Suppressor macrophage treated with lipopolysaccharide for 4 hours (primary cell): Measurements from ENCODE around the gene FOXP4.

Source experiments
- DNase-seq: peaks from one replicate; pipeline ENCODE4 v3.0.0-alpha.2; 2020

FOXP4 gene

DNA sequence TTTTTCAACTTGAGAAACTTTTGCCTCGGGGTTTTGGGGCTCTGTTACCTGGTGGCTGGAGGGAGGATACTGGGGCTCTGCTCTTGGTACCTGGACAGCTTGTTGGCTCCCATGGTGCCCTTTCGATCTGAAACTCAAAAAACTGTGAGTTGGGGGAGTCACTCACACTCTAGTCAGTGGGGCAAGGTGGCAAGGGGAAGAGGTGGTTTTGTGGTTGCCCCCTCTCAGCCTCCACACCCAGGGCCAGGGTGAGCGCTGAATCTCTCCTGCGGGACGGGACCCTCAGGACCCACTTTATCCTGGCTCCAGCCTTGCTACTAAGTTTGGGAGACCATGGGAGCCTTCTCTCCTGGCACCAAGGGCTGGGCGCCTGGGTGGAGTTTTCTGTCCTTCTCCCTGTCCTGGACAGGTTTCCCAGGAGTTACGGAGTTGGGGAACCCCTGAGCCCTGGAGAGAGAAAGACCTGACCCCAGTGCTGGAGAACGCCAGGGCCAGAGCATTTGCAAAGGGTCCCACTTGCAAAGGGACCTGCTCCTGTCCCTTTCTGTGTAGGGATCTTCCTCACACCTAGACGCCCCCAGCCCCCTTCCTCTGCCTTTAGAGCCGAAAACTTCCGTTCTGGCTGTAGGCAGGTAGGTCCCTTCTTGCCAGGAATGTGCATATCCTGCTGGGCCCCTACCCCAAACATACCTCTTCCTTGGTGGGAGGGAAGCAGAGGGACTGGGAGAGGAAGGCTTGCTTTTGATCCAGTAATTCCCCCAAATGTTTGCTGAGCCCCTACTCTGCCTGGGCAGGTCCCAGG lies 2.9 kb downstream of the FOXP4 start:
- DNase-seq: no peak

DNA sequence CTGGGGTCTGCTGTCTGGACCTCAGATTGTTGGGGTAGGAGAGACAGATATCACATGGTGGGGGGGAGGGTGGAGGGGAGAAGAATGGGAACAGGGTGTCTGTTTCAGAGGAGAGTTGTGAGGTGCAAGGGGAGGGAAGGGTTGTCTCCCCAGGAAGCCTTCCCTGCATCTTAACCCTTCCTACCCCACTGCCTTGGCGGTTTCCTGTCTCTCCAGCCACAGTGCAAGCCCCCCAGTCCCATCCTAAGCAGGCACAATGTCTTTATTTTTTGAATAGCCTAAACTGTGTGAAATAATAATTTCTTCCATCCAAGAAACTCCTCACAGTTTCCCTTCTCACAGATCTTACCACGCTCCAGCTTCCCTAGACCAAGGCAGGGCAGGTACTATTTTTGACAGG lies 3.5 kb downstream of the FOXP4 start:
- DNase-seq: no peak

DNA sequence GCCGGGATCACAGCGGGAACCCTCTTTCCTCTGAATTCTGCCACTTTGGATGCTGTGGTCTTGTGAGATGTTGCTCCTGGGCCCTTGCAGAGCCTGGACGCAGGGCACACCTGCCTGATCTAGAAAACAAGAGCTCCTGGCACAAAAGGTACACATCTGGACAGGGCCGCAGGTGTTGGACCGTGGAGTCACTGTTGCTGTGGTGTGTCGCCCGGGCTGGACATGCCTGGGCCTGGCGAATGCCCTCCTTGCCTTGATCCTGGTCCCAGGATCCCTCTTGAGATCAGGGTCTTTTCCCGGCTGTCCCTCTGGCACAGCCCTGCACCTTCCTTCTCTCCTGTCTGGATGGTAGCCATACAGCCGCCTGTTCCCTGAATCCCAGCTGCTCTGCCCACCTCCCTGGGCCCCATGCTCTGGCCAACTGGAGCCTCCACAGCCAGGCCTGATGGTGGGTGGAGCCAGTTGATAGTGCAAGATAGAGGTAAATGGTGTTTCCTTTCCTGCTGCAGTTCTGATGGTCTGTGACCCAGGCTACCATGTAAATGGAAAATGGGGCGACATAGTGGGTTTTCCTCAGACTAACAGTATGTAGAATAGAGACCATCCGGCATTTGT lies 5.0 kb downstream of the FOXP4 start:
- no peak for DNase-seq

DNA sequence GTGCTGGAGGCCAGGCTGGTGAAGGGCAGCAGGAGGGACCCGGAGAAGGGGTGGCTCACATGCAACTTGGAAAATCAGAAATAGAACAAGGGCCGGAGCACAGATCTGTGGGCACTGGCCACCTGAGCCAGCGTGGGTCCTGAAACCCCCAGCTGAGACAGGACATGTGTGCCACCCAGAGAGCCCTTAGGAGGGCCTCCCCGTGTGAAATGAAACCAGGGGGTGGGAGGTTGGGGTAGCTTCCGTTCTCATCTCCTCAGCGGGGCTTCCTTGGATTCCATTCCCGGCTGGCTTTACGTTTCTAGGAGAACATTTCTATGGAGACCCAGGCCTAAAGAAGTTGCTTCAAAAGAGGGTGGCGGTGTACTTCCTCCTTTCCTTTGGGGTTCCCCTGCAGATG lies 5.7 kb downstream of the FOXP4 start:
- no peak for DNase-seq

DNA sequence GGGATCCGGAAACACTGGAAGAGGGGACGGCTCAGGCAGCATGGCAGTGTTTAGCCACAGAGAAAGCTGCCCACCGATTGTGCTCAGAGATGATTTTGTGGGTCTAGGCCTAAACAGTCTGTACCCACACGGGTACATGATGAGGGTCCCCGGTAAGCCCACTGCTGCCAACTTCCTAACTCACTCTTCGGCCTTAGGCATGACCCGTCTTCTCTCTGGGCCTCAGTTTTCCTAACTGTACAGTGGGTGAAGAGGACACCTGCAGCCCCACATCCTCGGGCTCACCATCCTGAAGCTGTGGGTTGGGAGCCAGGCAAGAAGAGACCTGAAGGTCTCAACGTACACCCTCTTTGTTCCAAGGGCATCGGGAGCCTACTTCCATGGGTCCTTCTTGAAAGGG lies 6.5 kb downstream of the FOXP4 start:
- no peak for DNase-seq

DNA sequence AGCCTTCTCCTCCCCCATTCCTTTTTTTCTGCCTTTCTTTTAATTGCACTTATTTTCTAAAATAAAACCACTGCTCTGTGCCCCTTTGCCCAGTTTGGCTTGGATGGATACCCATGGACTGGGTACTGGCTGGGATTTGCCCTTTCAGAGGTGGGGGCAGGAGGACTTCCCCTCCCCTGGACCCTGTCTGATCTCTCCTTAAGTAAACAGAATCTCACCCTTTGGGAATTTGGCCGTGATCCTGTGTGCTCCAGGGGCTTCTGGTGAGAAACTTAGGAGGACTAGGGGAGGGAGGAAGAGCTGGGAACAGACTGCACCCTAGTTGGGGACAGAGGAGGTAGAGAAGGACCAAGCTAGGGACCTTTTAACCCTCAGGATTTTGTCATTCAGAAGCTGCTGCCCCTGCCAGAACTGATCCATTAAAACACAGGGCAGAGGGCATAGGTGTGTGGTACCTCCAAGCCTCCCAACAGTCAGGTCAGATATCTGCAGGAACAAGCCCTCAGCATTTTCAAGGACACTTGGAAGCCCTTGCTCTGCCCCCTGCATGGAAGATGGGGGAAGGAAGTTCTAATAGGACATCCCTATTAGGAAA lies 7.3 kb downstream of the FOXP4 start:
- DNase-seq: no peak

DNA sequence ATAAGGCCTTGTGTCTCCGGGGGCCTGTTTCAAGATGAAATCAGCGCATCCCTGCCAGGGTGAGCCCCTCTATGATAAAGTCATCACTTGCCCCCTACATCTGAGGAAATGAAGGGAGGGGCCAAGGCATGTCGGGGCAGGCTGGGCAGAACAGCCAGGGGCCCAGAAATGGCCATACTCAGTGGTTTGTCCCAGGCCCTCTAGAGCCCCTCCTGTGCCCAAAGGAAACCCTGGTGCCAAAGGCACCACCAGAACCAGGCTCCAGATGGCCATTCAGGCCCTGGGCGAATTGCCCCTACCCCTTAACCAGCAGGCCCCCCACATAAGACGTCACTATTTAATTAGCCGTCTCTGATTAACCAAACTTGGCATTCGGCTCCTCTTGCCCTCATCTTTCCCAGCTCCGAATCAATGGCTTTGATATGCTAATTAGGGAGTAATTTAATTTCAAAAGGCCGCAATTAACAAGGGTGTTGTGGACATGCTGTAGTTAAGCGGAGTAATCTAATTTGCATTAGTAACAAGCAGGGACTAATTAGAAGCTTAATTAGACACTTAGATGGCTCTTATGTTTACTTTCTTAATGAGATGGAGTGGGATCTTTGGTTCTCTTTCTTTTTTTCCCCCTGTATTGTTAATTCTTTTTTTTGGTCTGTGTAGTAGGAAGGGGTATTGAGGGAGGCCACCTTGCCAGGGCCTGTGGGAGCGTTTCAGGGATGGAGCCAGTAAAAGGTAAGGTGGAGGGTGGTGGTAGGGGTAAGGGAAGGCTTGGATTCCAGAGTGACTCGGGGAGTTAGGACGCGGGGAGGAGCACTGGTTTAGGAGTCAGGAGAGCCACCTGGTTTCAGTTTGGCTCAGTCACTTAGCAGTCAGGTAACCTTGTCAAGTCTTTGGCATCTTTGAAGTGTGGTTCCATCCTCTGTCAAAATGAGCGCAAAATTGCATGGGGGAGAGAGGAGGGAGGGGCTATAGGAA lies 9.4 kb downstream of the FOXP4 start:
- DNase-seq: no peak

DNA sequence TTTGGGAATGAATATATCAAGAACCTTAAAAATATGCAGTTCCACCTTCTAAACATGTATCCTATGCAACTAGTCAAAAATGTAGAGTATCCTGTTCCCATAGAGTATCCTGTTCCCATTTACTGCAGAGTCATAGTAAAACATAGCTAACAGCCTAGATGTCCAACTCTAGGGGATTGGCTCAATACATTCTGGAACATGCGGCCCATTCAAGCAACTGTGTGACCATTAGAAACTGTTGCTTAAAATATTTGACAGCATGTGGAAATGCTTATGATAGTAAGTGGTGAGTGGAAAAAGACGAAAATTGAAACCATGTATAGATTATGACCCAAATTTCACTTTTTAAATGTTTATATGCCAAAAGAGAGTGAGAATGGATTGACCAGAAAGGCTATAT lies 11.2 kb downstream of the FOXP4 start:
- no peak for DNase-seq

DNA sequence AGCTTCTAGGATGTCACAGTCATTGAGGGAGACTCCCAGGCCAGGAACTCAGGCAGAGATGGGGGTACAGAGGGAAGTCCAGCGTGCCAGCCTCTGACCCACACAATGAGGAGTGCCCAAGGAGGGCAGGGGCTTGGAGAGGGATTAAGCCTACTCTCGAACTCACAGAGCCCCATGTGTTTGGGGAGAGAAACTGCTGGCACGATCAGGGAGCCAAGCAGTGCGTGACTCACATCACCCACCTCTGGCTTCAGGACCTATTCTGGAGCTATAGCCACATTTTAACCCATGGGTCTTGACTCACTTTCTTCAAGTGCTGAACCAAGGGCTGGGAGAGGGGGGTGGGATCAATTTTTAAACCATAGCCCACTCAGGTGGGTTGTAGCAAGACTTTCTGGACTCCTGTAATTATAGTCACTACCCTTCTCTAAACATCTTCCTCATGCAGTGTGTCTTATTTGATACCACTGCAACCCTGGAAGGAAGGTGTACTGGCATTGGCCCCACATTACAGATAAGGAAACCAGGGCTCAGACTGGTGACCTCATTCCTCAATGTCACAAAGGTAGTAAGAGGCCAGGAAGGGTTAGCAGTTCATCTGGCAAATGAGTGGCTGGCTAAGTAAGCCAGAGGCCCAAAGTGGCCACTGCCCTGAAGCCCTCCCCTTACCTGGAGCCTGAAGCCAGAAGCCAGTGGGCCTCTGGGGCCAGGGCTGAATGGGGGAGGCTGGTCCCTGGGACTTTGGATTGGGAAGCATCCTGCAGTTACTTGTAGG lies 12.0 kb downstream of the FOXP4 start:
- DNase-seq: no peak

DNA sequence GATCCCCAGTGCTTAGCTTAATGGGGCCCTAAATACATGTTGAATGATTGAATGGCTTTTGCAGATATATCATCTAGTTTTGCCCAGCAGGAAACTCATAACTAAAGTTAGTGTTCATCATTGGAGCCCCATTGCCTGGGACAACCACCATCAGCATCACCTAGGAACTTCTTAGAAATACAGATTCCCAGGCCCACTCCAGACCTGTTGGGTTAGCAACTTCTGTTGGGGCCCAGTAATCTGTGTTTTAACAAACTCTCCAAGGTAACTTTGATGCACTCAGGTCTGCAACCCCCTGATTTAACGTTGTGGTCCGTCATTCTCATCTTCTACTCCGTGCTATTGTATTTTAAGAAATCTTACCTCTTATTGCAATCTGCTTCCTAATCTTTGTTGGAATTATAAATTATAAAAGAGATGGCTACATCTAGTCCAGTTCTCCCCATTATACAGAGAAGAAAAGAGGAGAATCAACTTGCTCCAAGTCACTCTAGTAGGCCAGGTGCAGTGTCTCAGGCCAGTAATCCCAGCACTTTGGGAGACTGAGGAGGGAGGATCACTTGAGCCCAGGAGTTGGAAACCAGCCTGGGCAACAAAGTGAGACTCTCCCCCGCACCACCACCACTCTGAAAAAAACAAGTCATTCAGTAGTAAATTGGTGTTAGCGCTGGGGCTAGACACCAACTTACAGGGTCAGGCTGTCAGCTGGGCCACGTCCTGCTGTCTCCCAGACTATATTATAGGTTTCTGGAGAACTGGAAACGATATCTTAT lies 13.7 kb downstream of the FOXP4 start:
- no peak for DNase-seq

DNA sequence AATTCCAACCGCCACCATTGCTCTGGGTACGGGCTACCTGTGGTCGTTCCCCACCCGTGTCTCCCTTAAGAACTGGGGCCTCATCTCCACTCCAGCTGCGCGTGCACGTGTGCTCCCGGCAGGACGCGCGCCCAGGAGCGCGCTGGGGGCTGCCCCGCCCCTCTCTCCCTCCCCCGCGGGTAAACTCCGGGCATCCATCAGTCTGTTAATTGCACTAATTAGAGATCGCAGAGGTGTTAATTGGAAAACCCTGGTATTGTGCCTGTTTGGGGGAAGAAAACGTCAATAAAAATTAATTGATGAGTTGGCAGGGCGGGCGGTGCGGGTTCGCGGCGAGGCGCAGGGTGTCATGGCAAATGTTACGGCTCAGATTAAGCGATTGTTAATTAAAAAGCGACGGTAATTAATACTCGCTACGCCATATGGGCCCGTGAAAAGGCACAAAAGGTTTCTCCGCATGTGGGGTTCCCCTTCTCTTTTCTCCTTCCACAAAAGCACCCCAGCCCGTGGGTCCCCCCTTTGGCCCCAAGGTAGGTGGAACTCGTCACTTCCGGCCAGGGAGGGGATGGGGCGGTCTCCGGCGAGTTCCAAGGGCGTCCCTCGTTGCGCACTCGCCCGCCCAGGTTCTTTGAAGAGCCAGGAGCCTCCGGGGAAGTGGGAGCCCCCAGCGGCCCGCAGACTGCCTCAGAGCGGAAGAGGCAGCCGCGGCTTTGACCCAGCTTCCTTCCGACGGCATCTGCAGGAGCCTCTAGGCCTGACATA lies 14.4 kb downstream of the FOXP4 start:
- peak; percentile 29 for DNase-seq

DNA sequence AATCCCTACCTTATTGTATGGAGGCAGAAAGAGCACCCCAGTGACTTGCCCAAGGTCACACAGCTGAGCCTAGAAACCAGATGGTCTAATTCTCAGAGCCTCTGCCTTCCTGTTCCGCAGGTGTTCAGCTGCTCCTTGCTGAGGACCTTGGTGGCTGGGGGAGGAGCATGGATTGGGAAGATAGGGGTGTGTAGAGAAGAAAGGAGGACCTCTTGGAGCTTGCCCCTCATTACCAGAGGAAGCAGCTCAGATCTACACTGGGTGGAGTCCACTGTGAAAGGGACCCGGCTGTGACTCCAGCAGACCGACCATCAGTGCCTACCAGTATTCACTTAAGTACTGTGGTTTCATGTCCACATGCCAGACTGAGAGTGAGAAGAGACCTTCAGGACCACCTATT lies 15.2 kb downstream of the FOXP4 start:
- DNase-seq: no peak

DNA sequence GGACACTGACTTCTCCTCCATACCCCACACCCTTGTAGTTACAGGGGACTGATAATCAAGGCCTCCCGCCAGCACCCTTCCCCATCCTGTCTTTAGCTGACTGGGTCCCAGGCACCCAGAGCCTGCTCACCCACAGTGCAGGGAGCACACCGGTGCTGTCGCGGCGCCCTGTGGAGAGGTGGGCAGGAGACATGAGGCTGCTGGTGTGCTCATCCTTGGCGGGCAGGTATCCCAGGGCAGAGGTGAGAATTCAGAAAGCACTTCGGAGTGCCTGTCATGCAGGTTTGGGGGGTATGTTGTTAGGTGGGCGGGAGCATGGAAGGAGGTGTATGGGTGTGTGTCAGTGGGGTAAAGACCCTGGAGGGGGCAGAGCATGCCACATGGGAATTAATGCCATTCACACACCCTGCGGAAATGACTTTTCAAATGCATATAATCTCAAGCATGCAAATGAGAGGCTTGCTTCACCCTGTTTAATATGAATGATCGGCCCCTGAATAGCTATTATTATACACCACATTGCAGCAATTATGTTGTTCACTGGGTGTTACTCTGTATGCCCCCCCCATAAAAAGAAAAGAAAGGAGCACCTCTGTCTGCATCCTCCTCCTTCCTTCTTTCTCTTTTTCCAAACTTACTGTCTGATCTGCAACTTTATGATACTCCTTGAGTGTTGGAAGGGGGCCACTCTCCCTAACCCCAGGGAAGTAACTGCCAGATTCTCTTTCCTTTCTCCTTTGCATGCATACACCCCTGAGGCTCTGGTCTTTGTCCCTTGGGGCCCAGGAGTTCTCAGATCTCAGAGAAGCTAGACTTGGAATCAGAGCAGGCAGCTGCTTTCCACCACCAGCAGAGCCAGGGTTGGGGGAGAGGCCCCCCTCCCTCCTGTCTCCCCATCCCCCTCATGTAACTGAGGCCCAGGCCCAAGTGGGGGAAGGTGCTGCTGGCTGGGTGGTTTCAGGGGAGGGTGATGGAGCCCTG lies 16.0 kb downstream of the FOXP4 start:
- DNase-seq: no peak

DNA sequence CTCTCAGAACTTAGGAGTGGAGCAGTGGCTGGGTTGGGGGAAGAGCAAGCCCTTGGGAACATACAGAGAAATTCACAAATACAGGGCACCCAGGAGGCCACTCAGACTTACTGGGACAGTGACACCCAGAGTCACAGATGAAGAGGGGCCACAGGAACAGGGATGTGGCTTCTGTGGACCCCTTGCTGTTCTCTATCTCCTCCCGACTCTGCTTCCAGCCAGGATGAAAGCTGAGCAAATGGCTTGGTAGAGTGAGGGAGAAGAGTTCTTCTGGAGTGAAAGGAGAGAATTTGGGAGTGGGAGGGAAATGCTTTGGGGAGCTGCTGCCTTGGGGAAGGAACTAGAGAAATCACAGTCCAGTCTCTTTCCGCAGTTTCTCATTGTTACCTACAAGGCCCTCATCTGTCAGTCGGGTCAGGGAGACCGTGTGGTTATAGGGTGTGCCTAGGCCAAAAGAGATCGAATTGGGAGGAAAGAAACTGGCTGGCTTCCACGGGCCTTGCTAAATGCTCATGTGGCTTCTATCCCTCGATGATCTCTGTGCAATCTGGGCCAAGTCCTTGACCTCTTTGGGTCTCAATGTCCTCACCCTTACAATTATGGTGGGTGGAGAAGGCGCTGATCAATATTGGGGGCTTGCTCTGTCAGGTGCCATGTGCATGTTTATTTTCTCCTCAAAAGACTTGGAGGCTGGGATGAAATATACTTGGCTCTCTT lies 17.0 kb downstream of the FOXP4 start:
- DNase-seq: no peak

DNA sequence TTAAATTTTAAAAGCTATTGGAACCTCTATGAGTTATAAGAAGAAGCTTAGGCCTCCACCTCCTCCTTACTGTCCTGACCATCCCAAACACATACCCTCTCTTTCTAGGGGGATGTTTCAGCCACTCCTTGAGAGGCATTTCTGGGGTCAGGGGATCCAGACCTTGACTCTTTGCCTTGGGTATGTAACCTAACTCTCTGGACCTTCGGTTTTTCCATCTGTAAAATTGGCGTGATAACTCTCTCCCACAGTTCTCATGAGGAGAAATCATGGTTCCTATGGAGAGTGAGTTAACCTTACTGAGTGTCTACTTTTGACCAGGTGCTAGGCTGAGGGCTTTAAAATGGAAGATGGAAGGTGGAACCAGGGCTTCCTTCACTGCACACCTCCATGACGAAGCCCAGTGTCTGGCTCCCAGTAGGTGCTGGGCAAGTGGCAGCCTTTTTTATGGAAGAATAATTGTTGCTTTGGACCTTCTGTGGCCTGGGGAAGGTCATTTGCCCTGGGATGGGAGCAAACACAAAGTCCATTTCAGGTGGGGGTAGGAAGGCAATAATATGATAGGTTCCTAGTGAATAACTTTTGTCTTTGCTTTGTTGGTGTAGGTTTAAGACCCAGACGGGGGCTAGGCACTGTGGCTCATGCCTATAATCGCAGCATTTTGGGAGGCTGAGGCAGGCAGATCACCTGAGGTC lies 18.4 kb downstream of the FOXP4 start:
- DNase-seq: no peak

DNA sequence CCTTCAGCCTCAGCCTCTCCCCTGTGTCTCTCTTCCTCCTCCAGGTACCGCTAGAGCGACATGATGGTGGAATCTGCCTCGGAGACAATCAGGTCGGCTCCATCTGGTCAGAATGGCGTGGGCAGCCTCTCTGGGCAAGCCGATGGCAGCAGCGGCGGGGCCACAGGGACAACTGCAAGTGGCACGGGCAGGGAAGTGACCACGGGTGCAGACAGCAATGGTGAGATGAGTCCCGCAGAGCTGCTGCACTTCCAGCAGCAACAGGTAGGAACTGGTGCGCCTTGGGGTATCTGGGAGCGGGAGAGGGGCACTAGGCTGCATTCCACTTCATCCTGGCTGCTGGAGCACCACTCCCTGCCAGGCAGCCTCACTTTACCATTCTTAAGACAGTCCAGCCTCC lies 19.5 kb downstream of the FOXP4 start:
- no peak for DNase-seq

DNA sequence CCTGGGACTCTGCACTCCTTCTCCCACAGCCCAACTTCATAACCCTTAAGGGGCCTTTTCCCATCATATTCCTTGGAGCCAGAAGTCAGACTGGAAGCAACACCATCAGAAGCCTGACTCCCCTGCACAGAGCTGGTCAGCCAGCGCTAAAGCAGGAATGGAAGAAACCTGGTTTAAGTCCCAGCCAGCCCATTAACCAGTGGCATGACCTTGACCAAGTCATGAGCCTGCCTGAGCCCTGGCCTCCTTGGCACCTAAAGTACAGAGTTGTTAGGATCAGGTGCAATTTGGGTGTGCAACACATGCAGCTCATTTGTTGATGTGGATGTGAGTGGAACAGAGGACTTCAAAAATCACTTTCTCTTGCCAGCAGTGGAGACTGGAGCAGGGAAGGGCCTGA lies 20.8 kb downstream of the FOXP4 start:
- no peak for DNase-seq

DNA sequence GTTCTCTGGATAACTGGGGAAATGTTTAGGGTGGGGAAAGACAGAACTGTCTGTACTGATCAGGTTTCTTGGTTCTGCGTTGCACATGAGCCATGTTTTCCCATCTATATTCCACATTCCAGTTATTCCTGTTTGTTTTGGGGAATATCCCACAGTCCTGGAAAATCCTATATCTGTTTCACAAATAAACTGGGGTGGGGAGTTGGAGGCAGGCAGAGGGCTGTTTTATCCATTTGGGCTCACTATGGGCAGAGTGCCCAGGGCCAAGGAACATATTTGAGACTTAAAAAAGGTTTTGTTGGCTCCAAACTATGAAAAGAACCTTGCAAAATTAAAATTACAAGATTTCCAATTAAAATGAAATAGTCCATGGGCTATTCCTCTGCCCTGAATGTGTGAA lies 21.5 kb downstream of the FOXP4 start:
- DNase-seq: no peak
